Osteoblast (primary cell): ENCODE results near the gene PLEKHJ1. TPM values are rescaled to one million over a fixed set of nuclear protein-coding genes. Genes with fewer than 3 reads are reported as not detected.

Source experiments
- DNase-seq: peaks from one replicate; pipeline ENCODE4 v3.0.0; 2011; ENCODE audit warnings: low spot score, mixed read lengths; ENCODE audit not compliant: insufficient read length; ENCODE audit errors: missing footprints
- H2AFZ ChIP-seq: 2 replicates; pipeline ENCODE4 v1.6.0; 2011; ENCODE audit warnings: mild to moderate bottlenecking, low read length
- H3K27ac ChIP-seq: 2 replicates; pipeline ENCODE4 v1.5.1; 2011; ENCODE audit warnings: mild to moderate bottlenecking, low read depth, low read length, moderate library complexity
- H3K27me3 ChIP-seq: 2 replicates; pipeline ENCODE4 v1.6.0; 2012; ENCODE audit warnings: mild to moderate bottlenecking, control low read depth, inconsistent platforms, low read length, moderate library complexity; ENCODE audit not compliant: insufficient read depth
- H3K36me3 ChIP-seq: 2 replicates; pipeline ENCODE4 v1.5.1; 2011; ENCODE audit warnings: mild to moderate bottlenecking, low read length, control low read depth, moderate library complexity; ENCODE audit not compliant: insufficient read depth
- H3K4me1 ChIP-seq: 2 replicates; pipeline ENCODE4 v1.5.1; 2011; ENCODE audit warnings: mild to moderate bottlenecking, low read length, control low read depth, moderate library complexity; ENCODE audit not compliant: insufficient read depth
- H3K4me2 ChIP-seq: 2 replicates; pipeline ENCODE4 v1.6.0; 2011; ENCODE audit warnings: mild to moderate bottlenecking, low read length; ENCODE audit not compliant: insufficient read depth
- H3K4me3 ChIP-seq: fragments of 200-600 bp; sonication (generic); 3 replicates; pipeline ENCODE4 v1.5.1; 2012; ENCODE audit warnings: mild to moderate bottlenecking, low read length, inconsistent platforms; ENCODE audit not compliant: insufficient read depth
- H3K79me2 ChIP-seq: 2 replicates; pipeline ENCODE4 v1.6.0; 2012; ENCODE audit warnings: mild to moderate bottlenecking, low read length, control low read depth, inconsistent platforms; ENCODE audit not compliant: insufficient read depth
- H3K9me3 ChIP-seq: 2 replicates; pipeline ENCODE4 v1.5.1; 2011; ENCODE audit warnings: low read depth, low read length, control low read depth
- H4K20me1 ChIP-seq: 2 replicates; pipeline ENCODE4 v1.6.0; 2012; ENCODE audit warnings: mild to moderate bottlenecking, low read length, control low read depth; ENCODE audit not compliant: insufficient read depth
- CTCF ChIP-seq: IDR thresholded peaks from 2 replicates; pipeline ENCODE4 v1.5.1; 2011; ENCODE audit warnings: mild to moderate bottlenecking, low read depth, low read length, moderate library complexity; ENCODE audit errors: extremely low read depth
- small RNA-seq: library from RNA; depleted of rRNA; stranded (forward); fragments of <200 nt; gene quantifications from one replicate; pipeline ENCODE3, GENCODE V24; 2012
- total RNA-seq: library from RNA; depleted of rRNA; stranded (reverse); fragments of >200 nt; gene quantifications from 2 replicates; pipeline ENCODE4 v1.2.3, GENCODE V29; 2012

The PLEKHJ1 gene
- total RNA-seq, 1 donor: 43.4 TPM

GRCh38 chr19:2186071-2186846, 49.9 kb downstream of the PLEKHJ1 start:
- H2AFZ ChIP-seq: no peak overlapping the region
- peak overlapping the region; percentile 58 for H3K4me3 ChIP-seq
- H4K20me1 ChIP-seq: peaks cover 49% of the 10 kb centered on the region
- peaks cover 41% of the 10 kb centered on the region for H3K36me3 ChIP-seq
- H3K27ac ChIP-seq: peak overlapping the region; percentile 88
- no peaks in the 10 kb centered on the region for H3K9me3 ChIP-seq
- no peaks in the 10 kb centered on the region for H3K27me3 ChIP-seq
- peak; percentile 100 for DNase-seq
- H3K79me2 ChIP-seq: peaks cover 87% of the 10 kb centered on the region
- peak overlapping the region; percentile 85 for H3K4me2 ChIP-seq
- no peak for TF ChIP-seq CTCF
- peaks cover 40% of the 10 kb centered on the region for H3K4me1 ChIP-seq

GRCh38 chr19:2185734-2186070, 50.4 kb downstream of the PLEKHJ1 start:
- no peak overlapping the region for H2AFZ ChIP-seq
- no peak for DNase-seq
- peaks cover 87% of the 10 kb centered on the region for H3K79me2 ChIP-seq
- H3K4me2 ChIP-seq: peak overlapping the region; percentile 85
- TF ChIP-seq CTCF: no peak
- H3K27ac ChIP-seq: peak overlapping the region; percentile 88
- H4K20me1 ChIP-seq: peaks cover 52% of the 10 kb centered on the region
- no peaks in the 10 kb centered on the region for H3K9me3 ChIP-seq
- H3K36me3 ChIP-seq: peaks cover 40% of the 10 kb centered on the region
- H3K27me3 ChIP-seq: no peaks in the 10 kb centered on the region
- peak overlapping the region; percentile 58 for H3K4me3 ChIP-seq
- peaks cover 40% of the 10 kb centered on the region for H3K4me1 ChIP-seq

- H3K9me3 ChIP-seq: no peaks in the 10 kb centered on the region
- no peak overlapping the region for H3K4me3 ChIP-seq
- peak; percentile 6 for TF ChIP-seq CTCF
- H2AFZ ChIP-seq: no peak overlapping the region
- H3K36me3 ChIP-seq: peaks cover 31% of the 10 kb centered on the region
- H3K4me2 ChIP-seq: no peak overlapping the region
- peaks cover 40% of the 10 kb centered on the region for H3K4me1 ChIP-seq
- H4K20me1 ChIP-seq: peaks cover 57% of the 10 kb centered on the region
- DNase-seq: peak; percentile 82
- peak overlapping the region; percentile 88 for H3K27ac ChIP-seq
- peaks cover 87% of the 10 kb centered on the region for H3K79me2 ChIP-seq
- H3K27me3 ChIP-seq: no peaks in the 10 kb centered on the region
Observed at GRCh38 chr19:2184422-2184975, 51.6 kb downstream of the PLEKHJ1 start.

Small RNA genes lying within 50 kb of the gene (small RNA-seq; reads per million reads assigned to genes)
- gene MIR1227: not detected

Other genes with a start within 250 kb of the PLEKHJ1 start
- 57.5 and 57.8 TPM in 2 replicates for gene BTBD2, start 220.6 kb downstream of the PLEKHJ1 start, total RNA-seq
- gene MKNK2, start 185.1 kb downstream of the PLEKHJ1 start, total RNA-seq: 82.5 and 84.6 TPM in 2 replicates
- 34.0 and 35.1 TPM in 2 replicates for gene MOB3A, start 140.0 kb downstream of the PLEKHJ1 start, total RNA-seq
- gene IZUMO4, start 139.4 kb downstream of the PLEKHJ1 start, total RNA-seq: 0.36 and 2.4 TPM in 2 replicates
- 119 and 121 TPM in 2 replicates for gene AP3D1, start 84.8 kb downstream of the PLEKHJ1 start, total RNA-seq
- 6.9 and 7.1 TPM in 2 replicates for gene DOT1L, start 72.4 kb downstream of the PLEKHJ1 start, total RNA-seq
- gene SF3A2, start 495 bp upstream of the PLEKHJ1 start, total RNA-seq: 27.1 and 27.9 TPM in 2 replicates
- gene AMH, start 13.0 kb upstream of the PLEKHJ1 start, total RNA-seq: under 0.01 and 0.29 TPM in 2 replicates
- gene JSRP1, start 20.1 kb upstream of the PLEKHJ1 start, total RNA-seq: 0.72 TPM in 1 of 2 replicates, not detected in the other
- gene PEAK3, start 45.8 kb upstream of the PLEKHJ1 start, total RNA-seq: under 0.01 TPM in 1 of 2 replicates, not detected in the other
- gene LINGO3, start 71.8 kb upstream of the PLEKHJ1 start, total RNA-seq: not detected in 2 replicates
- gene LSM7, start 92.3 kb upstream of the PLEKHJ1 start, total RNA-seq: 46.9 and 57.9 TPM in 2 replicates
- gene SPPL2B, start 92.4 kb upstream of the PLEKHJ1 start, total RNA-seq: 32.6 and 34.5 TPM in 2 replicates
- 0.29 and 1.1 TPM in 2 replicates for gene TMPRSS9, start 123.9 kb upstream of the PLEKHJ1 start, total RNA-seq
- gene TIMM13, start 191.3 kb upstream of the PLEKHJ1 start, total RNA-seq: 27.7 and 27.9 TPM in 2 replicates
- gene LMNB2, start 220.6 kb upstream of the PLEKHJ1 start, total RNA-seq: 24.2 and 24.6 TPM in 2 replicates
- 41.8 and 46.3 TPM in 2 replicates for gene GADD45B, start 239.8 kb upstream of the PLEKHJ1 start, total RNA-seq